H1 (cell line): ENCODE results near the gene EIF2B2. TPM values are rescaled to one million over a fixed set of nuclear protein-coding genes. Genes with fewer than 3 reads are reported as not detected.

Source experiments
- CTCF ChIA-PET: fragments of 300-600 bp; sonication (Branson Sonifier 250); formaldehyde crosslinking; loops from one replicate; lab custom pipeline; 2021; ENCODE audit not compliant: partially characterized antibody; lab: Charles Lee
- POLR2A ChIA-PET: fragments of 300-600 bp; sonication (Branson Sonifier 250); formaldehyde crosslinking; loops from one replicate; lab custom pipeline; 2021; ENCODE audit warnings: inconsistent platforms; ENCODE audit not compliant: partially characterized antibody; lab: Charles Lee
- DNase-seq, 2 experiments: peaks; one replicate each; pipeline versions ENCODE4 v3.0.0 to v3.0.0-alpha.2; 2010 to 2022; ENCODE audit warnings: low spot score in 2 of 2, low read depth in 1 of 2, mixed read lengths in 1 of 2
- FAIRE-seq: peaks from 2 replicates; lab custom pipeline; 2011; peaks lifted over from hg19 to GRCh38; lab: Jason Lieb, UNC
- H2AFZ ChIP-seq: 2 replicates; pipeline ENCODE4 v1.8.1; 2012; ENCODE audit warnings: low read length, inconsistent platforms
- H2AK5ac ChIP-seq: 2 replicates; pipeline ENCODE4 v1.6.1; 2013; ENCODE audit warnings: low read depth, low read length
- H2BK120ac ChIP-seq: replicated peaks from 2 replicates; pipeline ENCODE3; 2013; ENCODE audit warnings: low read depth, low read length, inconsistent platforms
- H2BK12ac ChIP-seq: 2 replicates; pipeline ENCODE4 v1.6.1; 2013; ENCODE audit warnings: low read depth, low read length
- H2BK15ac ChIP-seq: 2 replicates; pipeline ENCODE4 v1.6.1; 2013; ENCODE audit warnings: low read length
- H2BK20ac ChIP-seq: 2 replicates; pipeline ENCODE4 v1.6.1; 2013; ENCODE audit warnings: low read length
- H2BK5ac ChIP-seq: 2 replicates; pipeline ENCODE4 v1.6.1; 2013; ENCODE audit warnings: low read depth, low read length
- H3K14ac ChIP-seq: 2 replicates; pipeline ENCODE4 v1.6.1; 2013; ENCODE audit warnings: inconsistent platforms; ENCODE audit not compliant: insufficient read length
- H3K18ac ChIP-seq: 2 replicates; pipeline ENCODE4 v1.6.1; 2013; ENCODE audit warnings: low read length; ENCODE audit errors: extremely low read depth
- H3K23ac ChIP-seq: 2 replicates; pipeline ENCODE4 v1.6.1; 2013; ENCODE audit warnings: inconsistent platforms; ENCODE audit not compliant: insufficient read length
- H3K23me2 ChIP-seq: 2 replicates; pipeline ENCODE4 v1.6.1; 2013; ENCODE audit warnings: low read depth, low read length
- H3K27ac ChIP-seq: 2 replicates; pipeline ENCODE4 v1.6.1; 2011; ENCODE audit warnings: low read depth, low read length, inconsistent platforms
- H3K27me3 ChIP-seq, 4 experiments: replicated peaks in 1 of 4; 1 replicate in 1 of 4; 2 replicates in 3 of 4; pipeline versions ENCODE4 v1.6.1 to v1.8.1; 2011 to 2013; ENCODE audit warnings: low read length in 3 of 4, mild to moderate bottlenecking in 3 of 4, inconsistent platforms in 2 of 4, mixed read lengths in 2 of 4, moderate library complexity in 1 of 4; ENCODE audit not compliant: control insufficient read depth in 3 of 4, insufficient read depth in 3 of 4; ENCODE audit errors: extremely low read depth in 1 of 4
- H3K36me3 ChIP-seq, 4 experiments: 2 replicates each; pipeline versions ENCODE4 v1.6.1 to v1.8.1; 2011 to 2013; ENCODE audit warnings: mild to moderate bottlenecking in 4 of 4, low read length in 3 of 4, moderate library complexity in 2 of 4, control low read depth in 1 of 4, inconsistent platforms in 1 of 4; ENCODE audit not compliant: insufficient read depth in 4 of 4, control insufficient read depth in 2 of 4
- H3K4ac ChIP-seq: replicated peaks from 2 replicates; pipeline ENCODE3; 2013; ENCODE audit warnings: low read length, low read depth, mixed read lengths, inconsistent platforms; ENCODE audit not compliant: insufficient read length
- H3K4me1 ChIP-seq, 4 experiments: replicated peaks in 1 of 4; 1 replicate in 1 of 4; 2 replicates in 3 of 4; pipeline versions ENCODE4 v1.6.1 to v1.8.1; 2011 to 2013; ENCODE audit warnings: low read length in 3 of 4, inconsistent platforms in 2 of 4, mixed read lengths in 1 of 4; ENCODE audit not compliant: insufficient read depth in 4 of 4, control insufficient read depth in 3 of 4
- H3K4me2 ChIP-seq, 2 experiments: 2 replicates each; pipeline versions ENCODE4 v1.6.1 to v1.8.1; 2011 to 2013; ENCODE audit warnings: low read depth in 2 of 2, low read length in 2 of 2, control low read depth in 1 of 2, inconsistent platforms in 1 of 2, mild to moderate bottlenecking in 1 of 2; ENCODE audit not compliant: insufficient read depth in 1 of 2
- H3K4me3 ChIP-seq, 4 experiments: fragments of 200-600, 300-600 bp in 1 of 4; sonication (generic), shearing (Covaris generic), sonication (Bioruptor Twin) in 1 of 4; 2 replicates each; pipeline versions ENCODE4 v1.5.1 to v1.8.1; 2011 to 2016; ENCODE audit warnings: low read length in 4 of 4, low read depth in 3 of 4, control low read depth in 2 of 4, inconsistent platforms in 2 of 4, mild to moderate bottlenecking in 2 of 4, mixed read lengths in 1 of 4, moderate library complexity in 1 of 4; ENCODE audit not compliant: insufficient read depth in 2 of 4; ENCODE audit errors: extremely low read depth in 1 of 4
- H3K56ac ChIP-seq: replicated peaks from 2 replicates; pipeline ENCODE3; 2013; ENCODE audit warnings: low read depth, mild to moderate bottlenecking, mixed read lengths, low read length, inconsistent platforms; ENCODE audit not compliant: insufficient read length
- H3K79me1 ChIP-seq: 2 replicates; pipeline ENCODE4 v1.6.1; 2013; ENCODE audit warnings: low read depth, low read length, control low read depth
- H3K79me2 ChIP-seq, 2 experiments: 2 replicates each; pipeline versions ENCODE4 v1.6.1 to v1.8.1; 2012 to 2013; ENCODE audit warnings: low read length in 2 of 2, mild to moderate bottlenecking in 2 of 2, inconsistent platforms in 1 of 2; ENCODE audit not compliant: insufficient read depth in 2 of 2, control insufficient read depth in 1 of 2
- H3K9ac ChIP-seq, 4 experiments: replicated peaks in 1 of 4; 1 replicate in 1 of 4; 2 replicates in 3 of 4; pipeline versions ENCODE4 v1.6.1 to v1.8.1; 2011 to 2013; ENCODE audit warnings: low read depth in 3 of 4, low read length in 3 of 4, control low read depth in 2 of 4, mild to moderate bottlenecking in 2 of 4, moderate library complexity in 2 of 4, inconsistent platforms in 1 of 4; ENCODE audit errors: extremely low read depth in 1 of 4
- H3K9me3 ChIP-seq, 2 experiments: 2 replicates each; pipeline versions ENCODE4 v1.6.1 to v1.8.1; 2012 to 2013; ENCODE audit warnings: mild to moderate bottlenecking in 2 of 2, moderate library complexity in 2 of 2, control low read depth in 1 of 2, inconsistent platforms in 1 of 2, low read depth in 1 of 2, low read length in 1 of 2, mixed read lengths in 1 of 2; ENCODE audit not compliant: insufficient read depth in 2 of 2
- H4K20me1 ChIP-seq, 2 experiments: replicated peaks in 1 of 2; 2 replicates each; pipeline versions ENCODE3 to v1.8.1; 2011 to 2013; ENCODE audit warnings: inconsistent platforms in 2 of 2, low read length in 2 of 2, mild to moderate bottlenecking in 1 of 2; ENCODE audit not compliant: insufficient read depth in 2 of 2, control insufficient read depth in 1 of 2
- H4K5ac ChIP-seq: 2 replicates; pipeline ENCODE4 v1.6.1; 2013; ENCODE audit warnings: low read length, low read depth, mixed read lengths, inconsistent platforms; ENCODE audit not compliant: insufficient read length
- H4K8ac ChIP-seq: 2 replicates; pipeline ENCODE4 v1.8.0; 2013; ENCODE audit warnings: mild to moderate bottlenecking, moderate library complexity, low read length, inconsistent platforms; ENCODE audit not compliant: insufficient read depth; ENCODE audit errors: extremely low read depth
- H4K91ac ChIP-seq: replicated peaks from 2 replicates; pipeline ENCODE3; 2013; ENCODE audit warnings: low read length, mixed read lengths, inconsistent platforms; ENCODE audit not compliant: insufficient read length
- E2F6 ChIP-seq: IDR thresholded peaks from 2 replicates; pipeline ENCODE4 v1.6.1; 2012; ENCODE audit warnings: inconsistent platforms
- NRF1 ChIP-seq: IDR thresholded peaks from 2 replicates; pipeline ENCODE4 v1.6.1; 2011; ENCODE audit warnings: mild to moderate bottlenecking, low read depth, low read length, improper control_type of control experiment
- PHF8 ChIP-seq: fragments of 200-600 bp; sonication (generic); conservative IDR thresholded peaks from 2 replicates; pipeline ENCODE4 v1.7.1; 2012; ENCODE audit warnings: low read depth, mild to moderate bottlenecking, inconsistent platforms, low read length, moderate library complexity
- POLR2A ChIP-seq, 2 experiments: IDR thresholded peaks; 1 replicate in 1 of 2; 2 replicates in 1 of 2; pipeline ENCODE4 v1.6.1; 2011; ENCODE audit warnings: low read depth in 2 of 2, low read length in 2 of 2, mild to moderate bottlenecking in 2 of 2; ENCODE audit errors: control extremely low read depth in 1 of 2
- RAD21 ChIP-seq, 2 experiments: IDR thresholded peaks in 1 of 2; conservative IDR thresholded peaks in 1 of 2; 2 replicates each; pipeline ENCODE4 v1.6.1; 2011; ENCODE audit warnings: low read depth in 2 of 2, low read length in 2 of 2, improper control_type of control experiment in 1 of 2, inconsistent platforms in 1 of 2, mild to moderate bottlenecking in 1 of 2, moderate library complexity in 1 of 2
- WGBS, 2 experiments: shearing (Covaris generic) in 1 of 2; methylation state at CpG; one replicate each; pipeline versions ENCODE4 v1.1.6 to v1.1.7; 2013 to 2015; ENCODE audit warnings: low lambda C conversion rate in 2 of 2, mixed read lengths in 2 of 2, inconsistent platforms in 1 of 2, low coverage in 1 of 2, missing lambda C conversion rate in 1 of 2; ENCODE audit not compliant: insufficient replicate concordance in 2 of 2, insufficient coverage in 1 of 2, insufficient read length in 1 of 2; ENCODE audit errors: extremely low coverage in 1 of 2, missing lambda C conversion rate in 1 of 2; 5-methylcytosine and 5-hydroxymethylcytosine counted together
- polyA plus RNA-seq, 7 experiments: library from polyadenylated mRNA; depleted of rRNA in 3 of 7; stranded (reverse) in 5 of 7; unstranded in 2 of 7; fragments of >200 nt in 5 of 7; fragments of 200-250 nt in 2 of 7; gene quantifications; 1 replicate in 5 of 7; 2 replicates in 1 of 7; 4 replicates in 1 of 7; pipeline versions ENCODE4 v1.2.1 to v1.2.3, GENCODE V29; 2011 to 2013; ENCODE audit warnings: missing spikeins in 2 of 7, mixed read lengths in 2 of 7
- total RNA-seq: library from RNA; stranded (reverse); fragmentation: NEBNext Ultra II Directional; extraction: Animal tissue kit (Norgen Biotek cat#: 25700); gene quantifications from 2 replicates; pipeline ENCODE4 v1.2.1, GENCODE V29; 2021

Gene EIF2B2
- total and polyA plus RNA-seq, 2 of the 8 experiments (the other 6 are each of a cell fraction or from before 2014, with no cell fraction given), result 42.6 to 79.9 TPM

GRCh38 chr14:74977164-74977900 is 25.4 kb upstream of the EIF2B2 start:
- H3K27me3 ChIP-seq, result peaks cover 0 to 2% (median 1%) of the 10 kb centered on the region in 4 experiments; a peak in 1 of 7 replicates
- no peaks in the 10 kb centered on the region for H3K79me2 ChIP-seq
- H3K4me1 ChIP-seq, result peaks cover 5 to 37% (median 26%) of the 10 kb centered on the region in 4 experiments
- no peaks in the 10 kb centered on the region for H3K9me3 ChIP-seq
- no peak overlapping the region for H2BK120ac ChIP-seq
- H3K27ac ChIP-seq, result no peak overlapping the region
- no peak overlapping the region for H3K23ac ChIP-seq
- peak overlapping the region; percentile 60; the same call in 1 of the 2 replicates for H2BK12ac ChIP-seq
- no peak for DNase-seq
- no peak overlapping the region for H2BK15ac ChIP-seq
- TF ChIP-seq NRF1, result no peak
- TF ChIP-seq RAD21 (IDR thresholded peaks at IDR 0.05 in 1 of 2, conservative IDR thresholded peaks at IDR 0.05 in 1 of 2; ENCODE audit: low read depth in 2 of 2, low read length in 2 of 2), result no peak
- no peak for TF ChIP-seq PHF8
- TF ChIP-seq E2F6, result no peak
- TF ChIP-seq POLR2A (IDR thresholded peaks at IDR 0.05; ENCODE audit: control extremely low read depth in 1 of 2, low read depth in 2 of 2, low read length in 2 of 2), result no peak
- TF ChIP-seq, all 59 proteins: peak for 0
- FAIRE-seq, result no peak
- H2AFZ ChIP-seq, result no peak overlapping the region
- H3K18ac ChIP-seq, result no peak overlapping the region; the same call in 1 of the 2 replicates
- no peak overlapping the region for H3K9ac ChIP-seq
- H4K8ac ChIP-seq, result no peak overlapping the region
- 92% methylated on average over 10 of the region's 12 CpGs; no CpG with 5 or more reads in 1 of the 2 experiments for WGBS, 2 experiments
- no peaks in the 10 kb centered on the region for H3K23me2 ChIP-seq
- H3K4me3 ChIP-seq, result no peak overlapping the region
- H4K91ac ChIP-seq, result no peak overlapping the region
- no peaks in the 10 kb centered on the region for H3K36me3 ChIP-seq
- H2BK5ac ChIP-seq, result peak overlapping the region; percentile 39
- POLR2A ChIA-PET, result interaction anchor here (0.9 to 1.2 kb wide), 3 partner anchors 24 to 54 kb away, joined by 3 to 4 read pairs (median 3); partner anchors contain the start of gene RPS6KL1
- CTCF ChIA-PET, result interaction anchor here (0.9 to 3.8 kb wide), 6 partner anchors 11 to 111 kb away, joined by 3 to 12 read pairs (median 4); partner anchors contain the start of gene PGF
- H2AK5ac ChIP-seq, result no peak overlapping the region
- H3K4me2 ChIP-seq, result no peak overlapping the region
- no peak overlapping the region for H3K14ac ChIP-seq
- no peak overlapping the region for H3K4ac ChIP-seq
- no peaks in the 10 kb centered on the region for H3K79me1 ChIP-seq
- no peak overlapping the region for H4K5ac ChIP-seq
- H3K56ac ChIP-seq, result no peak overlapping the region
- H4K20me1 ChIP-seq, result no peaks in the 10 kb centered on the region
- 0 out of 2 replicates have a peak overlapping the region, but pooled peaks have one; percentile 61 for H2BK20ac ChIP-seq
